WI38 (cell line): ENCODE measurements around the gene PPY.

ENCODE experiments used
- H3K4me3 ChIP-seq: 2 replicates; pipeline ENCODE4 v1.5.1; 2011; ENCODE audit warnings: low read depth, mild to moderate bottlenecking, control low read depth, low read length
- TF ChIP-seq, protein P1 (sequence below): IDR thresholded peaks from 2 replicates; pipeline ENCODE4 v1.5.1; 2012; ENCODE audit warnings: low read depth, mild to moderate bottlenecking, control low read depth, low read length

PPY gene

DNA sequence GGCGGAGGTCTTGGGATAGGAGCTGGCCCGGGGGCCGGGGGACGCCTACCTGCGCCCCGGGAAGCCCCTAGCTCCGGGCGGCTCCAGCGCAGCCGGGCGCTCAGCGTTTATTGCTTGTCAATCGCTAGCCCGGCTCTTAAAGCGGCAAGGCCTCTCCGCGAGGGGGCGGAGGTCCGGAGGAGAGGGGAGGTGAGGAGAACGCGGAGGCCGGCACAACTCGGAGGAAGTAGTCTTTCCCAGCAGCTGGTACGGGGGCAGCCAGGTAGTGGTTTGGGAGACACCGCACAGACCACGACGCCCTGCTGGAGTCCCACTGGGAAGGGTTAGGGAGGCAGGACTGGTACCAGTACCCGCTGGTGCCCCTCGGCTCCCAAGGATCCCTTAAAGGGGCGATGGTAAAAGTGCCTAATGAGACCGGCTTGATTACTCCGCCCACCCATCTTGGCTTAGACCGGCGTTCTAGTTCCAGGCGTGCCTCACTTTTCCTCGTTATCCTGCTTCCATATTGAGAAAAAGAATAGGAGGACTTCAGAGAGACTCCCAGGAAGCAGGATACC is 34.8 kb downstream of the PPY start, which contains the start of gene MPP2:
Gene MPP2 (minus strand): TSS at position 112 of the 557 bp plus-strand sequence. CDS start 3,076 bp downstream, outside the sequence.
- TF ChIP-seq, protein P1, sequence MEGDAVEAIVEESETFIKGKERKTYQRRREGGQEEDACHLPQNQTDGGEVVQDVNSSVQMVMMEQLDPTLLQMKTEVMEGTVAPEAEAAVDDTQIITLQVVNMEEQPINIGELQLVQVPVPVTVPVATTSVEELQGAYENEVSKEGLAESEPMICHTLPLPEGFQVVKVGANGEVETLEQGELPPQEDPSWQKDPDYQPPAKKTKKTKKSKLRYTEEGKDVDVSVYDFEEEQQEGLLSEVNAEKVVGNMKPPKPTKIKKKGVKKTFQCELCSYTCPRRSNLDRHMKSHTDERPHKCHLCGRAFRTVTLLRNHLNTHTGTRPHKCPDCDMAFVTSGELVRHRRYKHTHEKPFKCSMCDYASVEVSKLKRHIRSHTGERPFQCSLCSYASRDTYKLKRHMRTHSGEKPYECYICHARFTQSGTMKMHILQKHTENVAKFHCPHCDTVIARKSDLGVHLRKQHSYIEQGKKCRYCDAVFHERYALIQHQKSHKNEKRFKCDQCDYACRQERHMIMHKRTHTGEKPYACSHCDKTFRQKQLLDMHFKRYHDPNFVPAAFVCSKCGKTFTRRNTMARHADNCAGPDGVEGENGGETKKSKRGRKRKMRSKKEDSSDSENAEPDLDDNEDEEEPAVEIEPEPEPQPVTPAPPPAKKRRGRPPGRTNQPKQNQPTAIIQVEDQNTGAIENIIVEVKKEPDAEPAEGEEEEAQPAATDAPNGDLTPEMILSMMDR, result 0 out of 2 replicates have a peak, but pooled peaks have one; percentile 16
- peak within 1 kb of the TSS; percentile 59 for H3K4me3 ChIP-seq

DNA sequence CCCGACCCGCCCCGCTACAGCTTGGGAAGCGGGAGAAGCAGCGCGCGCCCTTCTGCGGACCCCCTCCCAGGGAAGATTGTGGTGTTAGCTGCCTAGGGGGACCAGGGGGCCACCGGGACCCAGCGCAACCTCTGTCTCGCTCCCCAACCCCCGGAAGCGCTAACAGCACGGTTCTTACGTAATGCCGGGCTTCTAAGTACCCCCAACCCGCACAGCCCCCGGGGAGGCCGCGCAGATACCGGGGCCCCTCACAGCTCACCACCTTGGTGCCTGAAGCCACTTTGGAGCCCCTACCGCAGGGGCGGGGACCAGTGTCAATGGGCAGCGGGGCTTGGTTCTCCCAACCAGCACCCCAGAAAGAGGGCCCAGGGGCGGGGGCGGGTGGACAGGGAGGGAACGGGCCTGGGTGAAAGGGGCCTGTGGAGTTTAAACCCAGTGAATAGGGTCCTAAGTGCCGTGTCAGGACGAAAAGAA is 35.3 kb downstream of the PPY start:
- TF ChIP-seq, protein P1, result no peak
- peak overlapping the region; percentile 59 for H3K4me3 ChIP-seq

DNA sequence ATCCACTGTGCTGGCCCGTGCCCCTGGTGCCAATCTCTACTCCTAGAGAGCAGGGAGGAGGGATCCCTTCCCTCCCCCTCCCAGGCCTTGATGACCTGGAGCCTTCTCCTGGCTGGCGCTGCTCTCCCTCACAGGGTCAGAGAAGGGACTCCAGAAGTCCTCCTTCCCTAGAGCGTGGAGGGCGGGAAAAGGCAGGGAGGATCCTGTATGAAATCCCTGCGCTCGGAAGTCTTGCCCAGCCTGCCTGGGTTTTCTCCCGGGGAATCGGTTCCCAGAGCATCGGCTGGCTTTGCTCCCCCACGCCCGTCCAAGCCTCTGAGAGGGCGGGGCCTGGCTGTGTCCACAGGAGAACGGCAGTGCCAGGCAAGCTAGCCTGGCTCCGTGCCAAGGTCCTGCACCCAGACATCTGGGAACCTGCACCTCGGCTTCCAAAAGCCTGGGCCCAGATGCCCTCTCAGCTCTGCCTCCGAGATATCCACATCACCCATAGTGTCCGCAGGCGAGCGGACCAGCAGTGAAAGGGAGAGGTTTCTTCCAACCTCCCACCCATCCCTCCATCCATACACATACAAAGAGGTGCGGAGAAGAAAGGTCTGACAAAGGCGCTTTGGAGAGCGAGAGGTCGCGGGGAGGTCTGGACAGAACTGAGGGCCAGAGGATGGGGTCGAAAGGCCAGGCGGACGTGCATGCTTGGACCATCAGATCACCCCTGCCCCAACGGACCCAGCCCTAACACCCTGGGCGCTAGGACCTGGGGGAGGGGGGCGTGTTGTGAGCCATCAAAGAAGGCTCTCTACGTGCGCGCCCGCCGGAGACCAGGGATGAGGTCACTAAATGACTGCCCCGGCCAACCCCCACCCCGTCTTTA is 36.1 kb downstream of the PPY start:
- TF ChIP-seq, protein P1, result no peak
- H3K4me3 ChIP-seq, result peak overlapping the region; percentile 59

DNA sequence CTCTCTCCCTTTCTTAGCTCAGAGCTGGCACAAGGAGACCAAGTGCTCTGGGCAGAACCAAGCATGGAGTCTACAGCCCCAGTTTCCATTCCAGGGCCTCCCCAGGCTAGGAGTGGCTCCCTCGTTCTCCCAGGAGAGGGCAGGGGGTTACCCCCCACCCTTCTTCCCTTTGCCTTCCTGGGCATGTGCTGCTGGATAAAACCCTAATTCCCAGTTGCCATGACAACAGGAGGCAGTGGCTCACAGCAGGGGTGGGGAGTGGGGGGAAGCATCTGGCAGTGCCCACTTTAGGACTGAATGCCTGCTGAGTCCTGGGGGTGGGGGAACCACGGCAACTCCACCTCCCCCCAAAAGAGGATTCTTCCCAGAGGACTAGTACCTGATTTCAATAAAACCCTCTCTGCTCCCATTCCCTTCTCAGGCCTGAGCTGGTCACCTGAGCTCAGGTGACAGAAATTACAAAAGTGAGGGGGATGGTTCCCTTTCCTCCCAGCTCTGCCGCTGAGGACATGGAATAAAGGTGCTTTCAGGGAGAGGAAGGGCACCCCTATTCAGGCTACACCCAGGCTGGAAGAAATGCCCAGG is 36.8 kb downstream of the PPY start:
- H3K4me3 ChIP-seq, result no peak overlapping the region
- TF ChIP-seq, protein P1, result no peak

DNA sequence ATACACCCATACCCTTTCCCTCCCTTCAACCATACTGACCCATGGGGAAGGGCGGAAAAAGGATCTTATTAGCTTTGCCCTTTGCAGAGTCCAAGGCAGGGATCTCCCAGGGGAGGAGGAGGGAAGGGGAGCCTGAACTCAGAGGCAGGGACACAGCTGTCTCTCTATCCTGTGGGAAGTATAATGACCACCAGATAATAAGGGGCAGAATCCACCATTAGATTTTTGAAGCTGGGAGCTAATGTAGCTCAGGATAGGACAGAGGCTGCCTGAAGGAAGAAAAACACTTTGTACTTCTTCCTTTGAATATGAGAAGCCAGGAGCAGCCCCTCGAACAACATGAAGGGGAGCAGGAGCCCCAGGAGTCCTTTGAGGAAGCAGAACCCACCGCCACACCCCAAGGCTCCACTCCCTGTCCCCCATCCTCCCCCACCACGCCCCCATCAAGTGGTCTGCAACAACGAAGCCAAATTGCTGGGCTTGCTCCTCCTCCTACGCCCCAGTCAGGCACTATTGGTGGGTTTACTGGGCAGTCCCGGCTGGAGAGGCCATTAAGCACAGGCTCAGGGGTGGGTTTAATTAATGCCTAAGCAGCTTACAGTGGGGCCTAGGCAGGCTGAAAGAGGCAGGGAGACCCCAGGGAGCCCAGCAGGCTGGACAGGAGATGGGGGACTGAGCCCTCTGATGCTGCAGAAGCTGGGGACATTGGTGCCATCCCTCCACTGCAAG is 40.3 kb downstream of the PPY start:
- H3K4me3 ChIP-seq, result no peak overlapping the region
- TF ChIP-seq, protein P1, result no peak

DNA sequence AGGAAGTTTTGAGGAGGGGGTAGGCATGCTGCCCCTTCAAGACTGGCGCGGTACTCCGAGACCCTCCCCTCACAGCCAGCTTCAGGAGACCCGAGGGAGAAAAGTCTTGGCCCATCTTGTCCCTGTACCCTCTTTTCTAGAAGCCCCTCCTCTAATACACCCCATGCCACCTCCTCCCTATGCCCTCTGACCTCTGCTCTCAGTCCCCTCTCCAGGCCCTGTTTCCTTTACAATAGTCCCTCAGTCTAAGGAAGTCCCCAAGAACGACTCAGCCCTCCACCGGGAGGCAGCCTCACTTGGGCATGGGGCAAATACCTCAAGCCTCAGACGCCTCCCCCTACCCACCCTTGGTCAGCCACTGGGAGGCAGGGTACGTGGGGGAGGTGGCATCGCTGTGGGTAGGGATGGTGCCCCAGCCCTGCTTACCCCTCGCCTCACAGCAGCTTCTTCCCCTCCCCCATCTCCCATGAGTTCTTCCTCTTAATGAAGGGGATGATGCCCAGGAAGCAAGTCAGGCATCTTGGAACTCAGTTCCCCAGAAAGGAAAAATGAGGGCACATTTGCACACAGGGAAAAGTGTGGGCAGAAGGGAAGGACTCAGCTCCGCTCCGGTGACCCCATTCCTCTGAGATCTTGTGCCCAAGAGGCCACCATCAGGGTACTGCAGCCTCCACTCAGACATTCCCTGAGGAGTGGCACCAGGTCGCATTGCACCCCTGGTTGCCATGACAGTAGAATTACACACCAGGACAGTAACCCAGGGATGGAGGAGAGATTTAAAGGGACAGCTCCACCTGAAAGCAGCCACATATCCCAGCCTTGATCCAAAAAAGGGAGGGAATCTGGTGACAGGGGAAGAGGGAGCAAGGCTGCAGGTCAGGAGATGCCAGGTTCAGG is 41.2 kb downstream of the PPY start:
- TF ChIP-seq, protein P1, result no peak
- peak overlapping the region; percentile 41 for H3K4me3 ChIP-seq
